ENCODE results near the gene ANXA1. TPM values are rescaled to one million over a fixed set of nuclear protein-coding genes. Genes with fewer than 3 reads are reported as not detected.

ANXA1 gene
- total RNA-seq, 2 donors from 2014 or later = 37.9 to 44.8 TPM

- no peak overlapping the region for H3K4me3 ChIP-seq
- DNase-seq (no peak), ATAC-seq (no peak)
- no peaks in the 10 kb centered on the region for H3K9me3 ChIP-seq
- no peak overlapping the region for H3K27ac ChIP-seq
- no peaks in the 10 kb centered on the region for H3K36me3 ChIP-seq (replicated peaks in 1 of 2; ENCODE audit: insufficient read depth in 1 of 2, low read depth in 2 of 2)
- no peaks in the 10 kb centered on the region for H3K27me3 ChIP-seq
- TF ChIP-seq CTCF (IDR thresholded peaks at IDR 0.05) (no peak), POLR2A (IDR thresholded peaks at IDR 0.05) (no peak)
- H3K4me1 ChIP-seq = no peaks in the 10 kb centered on the region
- intact Hi-C loops (cut with DNase I) = no loop called here
Measured at GRCh38 chr9:73114058-73114457, 37.6 kb upstream of the ANXA1 start.

GRCh38 chr9:73114958-73115357 lies 36.7 kb upstream of the ANXA1 start:
- no peak overlapping the region for H3K4me3 ChIP-seq
- DNase-seq (no peak), ATAC-seq (no peak)
- 78 to 92% methylated on average over 1 of the region's 1 CpG for WGBS, 2 donors
- H3K27me3 ChIP-seq = no peaks in the 10 kb centered on the region
- no peaks in the 10 kb centered on the region for H3K4me1 ChIP-seq
- intact Hi-C loops (cut with DNase I) = no loop called here
- H3K36me3 ChIP-seq (replicated peaks in 1 of 2; ENCODE audit: insufficient read depth in 1 of 2, low read depth in 2 of 2) = no peaks in the 10 kb centered on the region
- TF ChIP-seq CTCF (IDR thresholded peaks at IDR 0.05) = no peak
- no peak for TF ChIP-seq POLR2A (IDR thresholded peaks at IDR 0.05)
- H3K27ac ChIP-seq = no peak overlapping the region
- no peaks in the 10 kb centered on the region for H3K9me3 ChIP-seq

GRCh38 chr9:73116031-73116430 lies 35.6 kb upstream of the ANXA1 start:
- no peak overlapping the region for H3K27ac ChIP-seq
- ATAC-seq = no peak
- H3K36me3 ChIP-seq (replicated peaks in 1 of 2; ENCODE audit: insufficient read depth in 1 of 2, low read depth in 2 of 2) = no peaks in the 10 kb centered on the region
- DNase-seq = no peak
- no peak overlapping the region for H3K4me3 ChIP-seq
- TF ChIP-seq CTCF (IDR thresholded peaks at IDR 0.05) = no peak
- WGBS, 2 donors = 24 to 29% methylated on average over 1 of the region's 1 CpG
- H3K4me1 ChIP-seq = no peaks in the 10 kb centered on the region
- no peaks in the 10 kb centered on the region for H3K9me3 ChIP-seq
- intact Hi-C loops (cut with DNase I) = no loop called here
- H3K27me3 ChIP-seq = no peaks in the 10 kb centered on the region

GRCh38 chr9:73116880-73117279 lies 34.8 kb upstream of the ANXA1 start:
- TF ChIP-seq POLR2A (IDR thresholded peaks at IDR 0.05) (no peak), CTCF (IDR thresholded peaks at IDR 0.05) (no peak)
- ATAC-seq = no peak
- Histone ChIP-seq H3K4me3 (no peak overlapping the region), H3K27me3 (no peaks in the 10 kb centered on the region), H3K36me3 (replicated peaks in 1 of 2; ENCODE audit: insufficient read depth in 1 of 2, low read depth in 2 of 2) (no peaks in the 10 kb centered on the region), H3K27ac (no peak overlapping the region), H3K4me1 (no peaks in the 10 kb centered on the region), H3K9me3 (no peaks in the 10 kb centered on the region)
- 84 to 85% methylated on average over 1 of the region's 1 CpG for WGBS, 2 donors
- intact Hi-C loops (cut with DNase I) = no loop called here
- DNase-seq = no peak

- intact Hi-C loops (cut with DNase I) = no loop called here
- ATAC-seq (no peak), DNase-seq (no peak)
- TF ChIP-seq CTCF (IDR thresholded peaks at IDR 0.05) (no peak), POLR2A (IDR thresholded peaks at IDR 0.05) (no peak)
- no peaks in the 10 kb centered on the region for H3K4me1 ChIP-seq
- H3K27me3 ChIP-seq = no peaks in the 10 kb centered on the region
- H3K27ac ChIP-seq = no peak overlapping the region
- H3K9me3 ChIP-seq = no peaks in the 10 kb centered on the region
- H3K4me3 ChIP-seq = no peak overlapping the region
- H3K36me3 ChIP-seq (replicated peaks in 1 of 2; ENCODE audit: insufficient read depth in 1 of 2, low read depth in 2 of 2) = no peaks in the 10 kb centered on the region
Measured at GRCh38 chr9:73118286-73118685, 33.4 kb upstream of the ANXA1 start.

Data from body of pancreas (tissue), 4 donors.